Left colon (tissue), 2 donors: ENCODE measurements around the gene TRABD2A. TPM values are rescaled to one million over a fixed set of nuclear protein-coding genes. Genes with fewer than 3 reads are reported as not detected.

ENCODE experiments used
- total RNA-seq, 2 donors: library from RNA; stranded (reverse); fragmentation: NEBNext Ultra II Directional; extraction: Animal tissue kit (Norgen Biotek cat#: 25700); gene quantifications; one replicate each; pipeline ENCODE4 v1.2.1, GENCODE V29; 2021
- donor health status: DM: no; HTN: no; CAD: no.
- donor health status: DM: yes; HTN: yes; CAD: no.

Gene TRABD2A
- total RNA-seq, 2 donors from 2014 or later: 89.8 to 101 TPM

Other genes with a start within 250 kb of the TRABD2A start
- gene TMSB10, start 24.6 kb upstream of the TRABD2A start, total RNA-seq: 1,000 to 10,000 TPM; 1,780 to 2,331 TPM
- gene KCMF1, start 90.1 kb upstream of the TRABD2A start, total RNA-seq: 100 to 1,000 TPM in 1 of 2 donors, 10 to 100 TPM in 1; 67.6 to 101 TPM